ENCODE data around the gene CAMK2D.

GRCh38 chr4:113404841-113405240 lies 356.7 kb downstream of the CAMK2D start:
- TF ChIP-seq CTCF (IDR thresholded peaks at IDR 0.05) (no peak), POLR2A (IDR thresholded peaks at IDR 0.05) (no peak)

Data from thyroid gland (tissue), 4 donors.